RCC 7860 (cell line): ENCODE results near the gene MAGIX.

Experiments used
- DNase-seq: peaks from one replicate; pipeline ENCODE4 v3.0.0-alpha.2; 2015; ENCODE audit warnings: low spot score
- FAIRE-seq: peaks from 2 replicates; lab custom pipeline; 2012; peaks lifted over from hg19 to GRCh38; lab: Jason Lieb, UNC

The MAGIX gene

GRCh38 chrX:49203536-49203935, 41.0 kb downstream of the MAGIX start:
- DNase-seq (no peak), FAIRE-seq (no peak)

- FAIRE-seq (no peak), DNase-seq (no peak)
Observed at GRCh38 chrX:49204017-49204416, 41.5 kb downstream of the MAGIX start.

- DNase-seq (no peak), FAIRE-seq (no peak)
Observed at GRCh38 chrX:49204709-49205108, 42.2 kb downstream of the MAGIX start.

DNA sequence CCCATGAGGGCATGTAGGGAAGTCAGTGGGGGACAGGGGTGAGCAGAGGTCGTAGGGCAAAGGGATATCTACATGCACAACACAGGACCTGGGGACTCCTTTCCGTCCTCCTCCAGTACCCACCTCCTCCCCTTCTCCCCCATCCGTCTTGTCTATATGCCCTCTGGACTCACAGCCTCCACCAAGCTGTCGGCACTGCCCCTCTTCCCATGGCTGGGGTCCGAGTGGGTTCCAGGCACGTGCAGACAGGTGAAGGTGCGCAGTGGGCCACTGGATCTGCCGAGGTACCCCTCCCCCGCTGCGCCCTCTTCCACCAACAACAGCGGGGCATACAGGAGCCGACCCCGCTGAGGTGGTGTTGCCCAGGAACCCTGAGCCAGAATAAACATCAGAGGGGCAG, 42.9 kb downstream of the MAGIX start:
- FAIRE-seq (no peak), DNase-seq (no peak)

DNA sequence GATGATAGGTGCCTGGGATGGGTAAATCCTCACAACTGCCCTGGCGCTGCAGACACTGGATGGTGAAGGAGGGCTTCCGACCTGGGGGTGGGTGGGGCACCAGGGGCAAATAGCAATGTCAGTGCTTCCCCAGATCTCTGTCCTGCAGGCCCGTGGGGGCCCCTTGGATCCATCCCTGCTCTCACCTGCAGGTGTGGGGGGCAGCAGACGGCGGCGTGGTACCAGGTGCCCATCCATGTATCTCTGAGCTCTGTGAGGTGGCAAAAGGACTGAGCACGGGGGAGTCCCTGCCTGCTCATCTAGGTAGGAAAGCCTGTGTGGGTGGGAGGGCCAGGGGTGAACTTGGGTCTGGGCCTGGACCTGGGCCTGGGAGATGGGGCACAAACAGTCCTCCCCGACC, 44.0 kb downstream of the MAGIX start:
- FAIRE-seq (no peak), DNase-seq (no peak)

- FAIRE-seq (no peak), DNase-seq (no peak)
Observed at GRCh38 chrX:49208399-49208798, 45.8 kb downstream of the MAGIX start.

DNA sequence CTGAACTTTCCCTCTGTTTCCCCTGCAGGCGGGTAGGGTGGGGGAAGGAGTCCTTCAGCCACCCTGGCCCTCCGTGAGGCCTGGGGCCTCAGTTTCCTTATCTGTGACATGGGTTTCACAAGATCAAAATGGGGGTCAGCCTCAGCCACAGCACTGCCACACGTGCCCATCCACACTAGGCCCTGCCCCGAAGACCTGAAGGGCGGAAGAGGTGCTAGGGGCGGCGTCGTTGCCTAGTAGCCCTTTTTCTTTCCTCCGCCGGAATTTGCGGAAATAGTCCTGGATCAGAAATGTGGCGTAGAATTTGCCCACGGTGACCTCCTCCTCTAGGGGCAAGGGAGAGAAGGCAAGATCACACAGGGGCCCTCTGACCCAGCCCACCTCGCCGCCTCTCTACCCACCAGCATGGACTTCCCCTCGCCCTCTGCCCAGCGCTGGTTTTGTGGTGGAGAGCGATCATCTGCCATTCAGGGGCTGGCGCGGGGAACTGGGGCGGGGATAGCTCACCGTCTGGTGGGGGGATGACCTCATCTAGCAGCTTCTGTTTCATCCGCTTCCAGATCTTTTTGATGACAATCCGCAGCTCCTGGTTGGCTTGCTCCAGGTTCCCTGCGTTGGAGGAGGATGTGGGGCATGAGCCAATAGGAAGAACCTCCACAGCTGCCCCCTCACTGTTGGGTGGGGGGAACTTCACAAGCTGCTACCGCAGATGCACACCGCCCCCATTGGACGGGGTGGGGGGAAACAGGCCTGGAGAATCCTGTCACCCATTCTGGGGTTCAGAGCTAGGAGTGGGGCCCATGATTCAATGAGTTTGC, 47.1 kb downstream of the MAGIX start:
- no peak for FAIRE-seq
- no peak for DNase-seq

DNA sequence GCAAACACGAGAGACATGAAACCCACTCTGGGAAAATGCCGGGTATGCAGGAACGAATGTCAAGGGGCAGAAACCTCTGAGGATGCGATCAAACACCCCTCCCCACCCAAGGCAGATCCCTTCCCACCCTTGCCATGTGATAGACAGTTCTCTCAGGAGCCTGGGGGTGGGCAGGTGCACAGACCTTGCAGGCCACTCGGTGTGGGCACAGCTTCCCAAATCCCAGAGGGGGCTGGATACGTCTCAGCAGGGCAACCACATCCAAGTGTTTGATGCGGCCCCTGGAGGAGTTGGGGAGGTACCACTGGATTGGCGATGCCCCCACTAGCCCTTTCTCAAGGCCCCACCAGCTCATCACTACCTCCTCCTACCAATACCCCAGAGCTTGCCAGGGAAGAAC, 47.8 kb downstream of the MAGIX start:
- DNase-seq (no peak), FAIRE-seq (no peak)

DNA sequence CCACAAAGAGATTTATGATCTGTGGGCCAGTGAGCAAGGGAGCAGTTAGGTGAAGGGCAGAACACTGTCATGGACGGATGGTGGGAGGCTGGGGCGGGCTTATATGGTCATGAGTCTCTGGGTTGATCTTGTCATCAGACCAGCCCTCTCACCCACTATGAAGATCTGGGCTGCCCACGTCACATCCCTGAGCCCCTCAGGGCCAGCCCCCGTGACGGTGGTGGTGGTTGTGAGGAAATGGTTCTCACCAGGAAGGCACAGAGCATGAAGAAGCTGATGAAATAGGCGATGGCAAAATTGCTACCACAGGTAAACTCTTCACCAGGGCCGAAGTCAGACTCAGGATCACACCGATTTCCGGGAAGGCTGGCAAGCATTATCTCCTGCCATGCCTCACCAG, 48.5 kb downstream of the MAGIX start:
- no peak for DNase-seq
- no peak for FAIRE-seq

DNA sequence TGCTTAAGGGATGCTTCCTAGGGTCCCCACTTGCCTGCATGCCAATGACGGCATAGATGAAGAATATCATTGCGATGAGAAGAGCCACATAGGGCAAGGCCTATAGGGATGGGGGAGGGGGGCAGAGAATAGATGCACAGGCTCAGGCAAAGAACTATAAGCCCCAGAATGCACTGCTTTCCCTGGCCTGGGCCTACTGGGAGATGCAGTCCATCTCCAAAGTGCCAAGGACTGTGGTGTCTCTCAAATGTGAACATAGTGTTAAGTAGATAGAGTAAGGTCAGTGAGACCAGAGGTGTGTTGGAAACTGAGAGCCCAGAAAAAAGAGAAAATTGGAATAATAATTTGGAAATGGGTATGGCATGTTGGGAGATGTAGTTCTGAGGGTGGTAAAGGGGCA, 49.7 kb downstream of the MAGIX start:
- no peak for FAIRE-seq
- no peak for DNase-seq

DNA sequence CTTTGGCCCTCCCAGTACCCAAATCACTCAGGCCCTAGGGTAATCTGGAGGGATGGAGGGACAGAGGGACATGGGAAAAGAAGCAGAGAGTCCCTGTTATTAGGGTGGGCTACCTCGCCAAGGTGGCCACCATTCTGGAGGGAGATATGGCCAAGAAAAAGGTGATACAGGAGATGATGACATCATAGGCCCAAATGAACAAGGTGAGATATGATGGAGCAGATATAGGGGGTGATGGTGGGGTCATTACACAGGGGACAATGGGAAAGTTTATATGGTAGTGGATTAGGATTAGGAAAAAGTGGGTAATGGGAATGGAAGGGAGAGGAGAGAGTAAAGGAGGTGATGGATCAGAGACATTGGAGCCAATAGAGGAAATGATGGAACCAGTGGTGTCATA, 50.3 kb downstream of the MAGIX start:
- DNase-seq (no peak), FAIRE-seq (no peak)

- no peak for FAIRE-seq
- no peak for DNase-seq
Observed at GRCh38 chrX:49214416-49214815, 51.9 kb downstream of the MAGIX start.

GRCh38 chrX:49214996-49215526, 52.5 kb downstream of the MAGIX start:
- no peak for DNase-seq
- no peak for FAIRE-seq
